GM18498 (cell line): ENCODE measurements around the gene PHLDA2.

Experiments
- ATAC-seq: cut with Tn5 transposase; IDR thresholded peaks from one replicate; pipeline ENCODE4 v1.9.1; 2021; ENCODE audit warnings: mild to moderate bottlenecking, moderate library complexity; ENCODE audit not compliant: unreplicated experiment

Gene PHLDA2

GRCh38 chr11:2898366-2899079 lies 30.7 kb downstream of the PHLDA2 start:
- ATAC-seq = no peak

DNA sequence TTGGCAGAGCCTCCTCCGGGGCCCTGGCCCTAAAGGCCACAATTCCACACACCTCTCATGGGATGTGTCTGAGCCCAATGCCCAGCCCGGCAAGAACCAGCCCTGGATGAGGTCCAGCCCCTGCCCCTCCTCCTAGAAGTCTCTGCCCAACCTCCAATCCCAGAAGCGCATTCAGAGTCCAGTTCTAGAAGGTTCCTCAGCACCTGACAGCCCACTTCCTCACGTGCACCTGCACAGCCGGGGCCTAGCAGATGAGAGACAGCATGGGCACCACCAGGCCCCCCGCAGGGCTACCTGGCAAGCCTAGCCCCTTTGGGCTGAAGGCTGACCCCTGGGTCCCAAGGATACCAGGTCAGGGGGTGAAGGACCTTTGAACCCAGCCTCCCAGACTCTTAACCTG lies 32.2 kb downstream of the PHLDA2 start:
- no peak for ATAC-seq

GRCh38 chr11:2896047-2896446 lies 33.2 kb downstream of the PHLDA2 start:
- ATAC-seq = no peak

GRCh38 chr11:2893935-2894334 lies 35.3 kb downstream of the PHLDA2 start:
- no peak for ATAC-seq

DNA sequence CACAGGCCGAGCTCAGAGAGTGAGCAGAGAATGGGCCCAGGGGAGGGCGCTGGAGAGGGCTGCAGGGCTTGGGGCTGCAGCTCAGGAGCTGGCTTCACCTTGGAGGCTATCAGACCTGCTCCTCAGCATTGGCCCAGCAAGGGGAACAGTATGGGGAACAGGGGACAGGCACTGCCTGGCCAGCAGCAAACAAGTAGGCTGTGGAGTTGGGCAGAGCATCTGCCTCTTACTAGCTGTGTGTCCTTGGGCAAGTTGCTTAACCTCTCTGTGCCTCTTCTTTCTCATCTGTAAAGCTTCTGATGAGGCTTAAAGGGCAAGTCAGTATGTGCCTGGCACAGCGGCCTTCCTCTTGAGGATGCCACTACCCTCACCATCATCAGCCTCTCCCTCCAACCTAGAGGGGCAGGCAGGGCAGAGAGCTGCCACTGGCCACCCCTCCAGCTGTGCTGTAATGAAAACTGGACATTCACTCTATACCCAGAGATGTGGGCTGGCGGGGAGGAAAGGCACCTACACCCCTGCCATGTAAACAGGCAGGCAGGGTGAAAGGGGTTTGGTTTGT lies 36.2 kb downstream of the PHLDA2 start:
- ATAC-seq = no peak

DNA sequence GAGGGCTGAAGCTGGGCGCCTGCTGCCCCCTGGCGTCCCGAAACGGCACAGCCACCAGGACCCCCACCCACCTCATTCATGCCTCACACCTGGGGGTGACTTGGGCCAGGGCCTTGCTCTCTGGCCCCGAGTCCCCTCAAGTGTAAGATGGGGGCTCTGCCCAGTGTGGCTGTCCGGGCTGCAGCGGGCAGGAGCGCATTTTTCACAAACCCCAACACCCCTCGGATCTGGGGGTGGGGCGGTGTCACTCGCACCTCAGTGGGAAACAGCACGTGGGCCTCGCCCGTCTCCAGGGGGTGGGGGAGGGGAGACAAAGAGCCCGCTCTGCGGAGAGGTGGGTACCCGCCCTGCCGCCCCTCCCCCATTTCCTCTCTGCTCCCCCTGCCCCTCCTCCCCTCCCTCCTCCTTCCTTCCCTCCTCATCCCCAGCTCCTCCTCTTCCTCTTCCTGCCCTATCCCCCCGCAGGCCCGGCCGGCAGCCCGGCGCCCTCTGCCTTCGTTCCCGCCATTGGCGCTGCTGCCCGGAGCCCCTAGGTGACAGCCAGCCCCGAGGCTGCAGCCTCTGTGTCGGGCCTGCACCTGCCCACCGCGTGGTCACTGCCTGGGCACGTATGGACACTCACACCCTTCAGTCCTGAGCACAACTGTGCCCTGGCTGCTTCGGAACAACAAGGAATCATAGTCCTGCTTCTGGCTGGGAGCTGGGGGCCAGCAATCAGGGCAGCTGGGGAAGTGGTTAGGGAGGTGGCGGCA lies 36.8 kb downstream of the PHLDA2 start:
- no peak for ATAC-seq

DNA sequence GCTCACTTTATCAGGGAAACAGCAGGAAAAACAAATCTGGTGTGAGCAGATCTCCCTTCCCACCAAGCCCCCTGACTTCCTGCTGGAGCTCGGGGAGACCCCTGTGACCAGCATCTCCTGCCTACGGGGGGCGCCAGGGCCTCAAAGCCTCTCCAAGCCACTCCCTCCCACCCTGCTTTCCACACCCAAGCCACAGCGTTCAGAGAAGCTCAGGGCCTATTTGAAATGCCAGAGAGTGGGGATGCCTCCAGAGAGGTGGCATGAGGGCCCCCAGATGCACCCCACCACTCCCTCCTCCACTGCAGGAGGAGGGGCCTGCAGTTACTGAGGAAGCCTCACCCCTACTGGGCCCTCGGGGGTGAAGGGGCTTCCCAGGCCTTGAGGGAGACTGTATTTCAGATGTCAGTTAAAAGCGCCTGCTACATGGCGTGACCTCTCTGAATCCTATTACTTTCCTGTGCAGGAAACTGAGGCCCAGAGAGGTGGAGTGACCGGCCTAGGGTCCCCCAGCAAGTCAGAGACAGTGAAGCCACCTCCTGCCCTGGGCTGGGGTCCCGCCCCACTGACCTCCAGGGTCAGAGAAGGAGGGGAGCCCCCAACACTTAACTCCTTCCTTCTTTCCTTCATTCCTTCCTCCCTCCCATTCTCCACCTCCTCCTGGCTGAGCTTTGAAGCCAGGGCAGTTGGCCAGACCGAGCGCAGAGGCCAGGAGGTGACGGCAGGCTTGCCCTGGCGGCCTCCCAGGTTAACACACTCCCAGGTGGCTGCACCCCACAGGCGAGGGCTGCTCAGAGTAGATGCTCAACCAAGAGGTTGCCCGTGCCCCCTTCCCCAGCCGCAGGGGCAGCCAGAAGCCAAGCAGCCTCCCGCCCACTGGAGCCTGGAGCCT lies 37.6 kb downstream of the PHLDA2 start:
- no peak for ATAC-seq

DNA sequence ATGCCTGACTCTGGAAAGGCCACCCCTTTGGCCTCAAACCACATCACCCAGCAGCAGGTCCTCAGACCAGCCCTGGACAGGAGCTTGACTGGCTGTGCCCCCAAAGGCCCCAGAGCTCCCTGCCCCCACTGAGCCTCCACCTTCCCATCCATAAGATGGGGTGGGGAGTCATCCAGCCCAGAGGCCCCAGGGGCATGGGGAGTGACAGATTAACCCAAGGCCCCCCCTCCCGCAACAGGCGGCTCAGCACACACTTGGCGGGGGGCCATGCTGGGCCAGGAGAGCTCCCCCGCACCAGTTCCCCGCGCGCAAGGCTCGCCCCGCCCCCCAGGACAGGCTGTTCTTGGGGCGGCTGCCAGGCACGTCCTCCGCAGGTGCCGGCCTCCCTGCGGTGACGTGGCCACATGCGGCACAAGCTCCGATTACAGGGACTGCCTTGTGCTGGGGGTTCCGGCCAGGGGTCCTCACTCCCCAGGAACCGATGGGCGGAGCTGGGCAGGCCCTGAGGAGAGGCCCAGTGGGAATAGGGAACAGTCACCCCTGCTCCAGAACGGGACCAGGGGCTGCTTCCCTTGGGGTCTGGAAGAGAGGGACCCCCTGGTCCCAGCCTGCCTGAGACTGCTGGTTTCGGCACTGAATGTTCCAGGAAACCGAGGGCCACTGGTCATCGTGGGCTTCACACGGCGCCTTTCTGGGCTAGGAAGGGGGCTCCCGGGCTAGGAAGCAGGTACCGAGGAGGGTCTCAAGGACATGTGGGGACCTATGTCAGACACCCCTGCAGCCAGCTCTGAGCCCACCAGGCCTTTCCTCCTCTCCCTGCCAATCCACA lies 38.5 kb downstream of the PHLDA2 start:
- ATAC-seq = no peak

- no peak for ATAC-seq
Measured at GRCh38 chr11:2889362-2890273, 39.6 kb downstream of the PHLDA2 start.

GRCh38 chr11:2888266-2888968 lies 40.8 kb downstream of the PHLDA2 start:
- no peak for ATAC-seq

DNA sequence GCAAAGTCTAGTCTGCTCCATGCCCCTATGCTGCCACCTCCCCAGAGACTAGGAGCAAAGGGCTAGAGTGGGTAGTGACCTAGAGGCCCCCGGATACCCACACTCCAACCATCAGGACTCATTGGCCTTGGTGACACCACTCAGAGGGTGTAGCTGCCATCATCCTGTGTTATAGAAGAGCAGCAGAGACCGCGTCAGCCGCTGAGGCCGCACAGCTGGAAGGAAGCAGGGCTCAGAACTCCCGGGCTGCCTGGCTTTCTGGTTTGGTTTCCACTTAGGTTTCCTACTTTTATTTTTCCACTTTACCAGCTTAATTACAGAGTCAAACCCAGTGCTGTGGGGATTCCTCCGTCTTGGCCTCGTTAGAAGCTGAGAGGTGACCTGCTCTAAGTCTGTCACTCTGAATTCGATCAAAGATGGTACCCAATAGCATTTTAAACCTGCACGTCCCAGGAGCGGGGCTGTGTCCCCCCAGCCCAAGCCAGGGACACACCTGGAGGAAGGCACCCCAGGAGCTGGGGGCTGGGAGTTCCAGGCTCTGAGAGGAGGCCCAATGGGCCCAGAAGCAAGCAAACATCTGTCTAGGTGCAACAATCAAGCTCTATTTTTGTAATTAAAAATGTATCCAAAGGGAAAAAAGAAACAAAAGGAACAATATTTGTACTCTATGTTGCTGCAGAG lies 41.6 kb downstream of the PHLDA2 start:
- ATAC-seq = no peak

GRCh38 chr11:2886936-2887335 lies 42.3 kb downstream of the PHLDA2 start:
- ATAC-seq = no peak

DNA sequence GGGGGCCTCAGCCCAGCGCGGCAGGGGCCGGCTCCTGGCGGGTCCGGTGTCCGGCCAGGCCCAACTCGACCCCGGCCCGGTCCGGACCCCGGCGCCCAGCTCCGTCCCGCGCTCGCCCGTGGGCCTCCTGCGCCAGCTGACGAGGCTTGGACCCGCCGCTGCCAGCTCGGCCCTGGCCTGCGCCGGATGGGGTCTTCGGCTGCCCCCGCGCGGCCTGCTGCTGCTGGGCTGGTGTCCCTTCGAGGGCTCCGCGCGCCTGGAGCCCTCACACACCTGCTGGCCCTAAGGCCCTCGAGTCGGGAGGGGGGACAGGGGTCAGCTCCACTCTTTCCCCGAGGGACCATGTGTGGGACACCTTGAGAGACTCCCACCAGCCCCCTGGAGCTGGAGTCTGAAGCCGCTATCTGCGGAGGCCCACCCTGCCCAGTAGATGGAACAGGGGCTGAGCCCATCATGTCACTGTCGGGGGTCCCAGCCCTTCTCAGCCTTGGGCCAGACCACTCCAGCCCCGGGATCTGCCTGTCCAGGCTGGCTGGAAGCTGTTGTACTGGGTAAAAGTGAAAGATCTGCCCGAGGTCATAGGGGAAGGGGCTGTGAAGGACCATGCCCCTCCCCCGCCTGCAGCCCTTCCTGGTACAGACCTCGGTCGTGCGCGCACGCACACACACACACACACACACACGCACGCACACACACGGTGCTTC lies 42.9 kb downstream of the PHLDA2 start:
- peak; percentile 14 for ATAC-seq

DNA sequence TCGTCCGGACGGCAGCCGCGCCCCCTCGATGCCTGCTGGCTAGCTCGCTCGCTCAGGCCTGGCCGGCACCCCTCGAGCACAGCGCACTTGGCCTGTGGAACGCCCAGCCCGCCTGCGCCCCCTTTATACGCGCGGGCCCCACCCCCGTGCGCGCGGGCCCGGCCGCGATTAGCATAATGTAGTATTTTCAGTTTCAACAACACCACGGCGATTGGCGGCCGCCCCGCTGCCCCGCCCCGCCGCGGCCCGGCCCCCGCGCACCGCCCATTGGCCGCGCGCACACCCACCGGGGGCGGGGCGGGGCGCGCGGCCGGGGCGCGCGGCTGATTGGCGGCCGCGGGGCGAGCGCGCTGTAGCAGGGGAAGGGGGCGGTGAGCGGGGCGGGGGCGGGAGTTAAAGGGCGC lies 43.5 kb downstream of the PHLDA2 start, which contains the start of gene CDKN1C:
CDKN1C (minus strand) TSS at position 98 of the 404 bp plus-strand sequence. CDS start 319 bp downstream, outside the sequence.
- ATAC-seq = peak; percentile 80

GRCh38 chr11:2885017-2885677 lies 44.1 kb downstream of the PHLDA2 start:
- no peak for ATAC-seq

DNA sequence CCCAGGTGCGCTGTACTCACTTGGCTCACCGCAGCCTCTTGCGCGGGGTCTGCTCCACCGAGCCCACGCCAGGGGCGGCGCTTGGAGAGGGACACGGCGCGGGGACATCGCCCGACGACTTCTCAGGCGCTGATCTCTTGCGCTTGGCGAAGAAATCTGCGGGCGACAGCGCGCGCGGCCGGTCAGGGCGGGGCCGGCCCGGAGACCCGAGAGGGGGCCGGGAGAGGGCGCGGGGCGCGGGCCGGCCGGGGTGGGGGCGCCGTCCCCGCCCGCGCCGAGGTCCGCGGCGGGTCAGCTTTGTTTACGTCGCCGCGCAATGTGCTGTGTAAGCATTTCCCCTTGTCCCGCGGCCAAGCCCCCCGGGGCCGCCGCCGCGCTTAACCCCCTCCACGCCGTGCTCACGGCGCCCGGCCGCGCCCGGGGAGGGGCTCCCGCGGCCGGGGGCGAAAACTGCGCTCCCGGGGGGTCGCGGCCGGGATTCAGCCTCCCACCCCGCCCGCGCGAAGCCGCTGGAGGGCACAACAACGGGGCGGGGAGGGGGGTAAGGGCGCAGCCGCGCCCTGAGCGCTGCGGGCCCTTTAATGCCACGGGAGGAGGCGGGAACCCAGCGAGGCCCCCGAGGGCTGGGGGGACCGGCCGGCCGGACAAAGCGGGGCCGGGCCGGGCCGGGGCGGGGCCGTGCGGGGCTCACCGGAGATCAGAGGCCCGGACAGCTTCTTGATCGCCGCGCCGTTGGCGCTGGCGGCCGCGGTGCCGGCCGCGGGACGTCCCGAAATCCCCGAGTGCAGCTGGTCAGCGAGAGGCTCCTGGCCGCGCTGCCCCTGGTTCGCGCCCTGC lies 45.0 kb downstream of the PHLDA2 start:
- no peak for ATAC-seq
